Fibroblast of peridontal ligament (primary cell): ENCODE data around the gene TMCC2.
"Not testable (repeated sequence)": the region's sequence is repeated elsewhere in the genome, so short reads cannot be mapped to it uniquely, and the experiment has no call there.

ENCODE experiments used
- DNase-seq: peaks from one replicate; pipeline ENCODE4 v3.0.0-alpha.2; 2010; ENCODE audit errors: extremely low read depth

The TMCC2 gene

GRCh38 chr1:205227584-205228013 lies at the start of gene TMCC2:
Gene TMCC2 (plus strand): TSS chr1:205227946. CDS start chr1:205228565, 619 bp downstream.
- peak; percentile 82 for DNase-seq

GRCh38 chr1:205179842-205180241 lies 47.9 kb upstream of the TMCC2 start:
- peak; percentile 33 for DNase-seq

GRCh38 chr1:205180331-205180730 lies 47.4 kb upstream of the TMCC2 start:
- not testable (repeated sequence) for DNase-seq

GRCh38 chr1:205182930-205183329 lies 44.8 kb upstream of the TMCC2 start:
- DNase-seq, result no peak

- peak; percentile 88 for DNase-seq
Observed at GRCh38 chr1:205183676-205184335, 43.9 kb upstream of the TMCC2 start.

GRCh38 chr1:205186191-205186590 lies 41.6 kb upstream of the TMCC2 start:
- DNase-seq, result no peak

- DNase-seq, result no peak
Observed at GRCh38 chr1:205187420-205187819, 40.3 kb upstream of the TMCC2 start.

GRCh38 chr1:205188098-205188497 lies 39.6 kb upstream of the TMCC2 start:
- DNase-seq, result no peak

- no peak for DNase-seq
Observed at GRCh38 chr1:205188596-205188995, 39.1 kb upstream of the TMCC2 start.

- no peak for DNase-seq
Observed at GRCh38 chr1:205189131-205189530, 38.6 kb upstream of the TMCC2 start.

- DNase-seq, result peak; percentile 49
Observed at GRCh38 chr1:205190845-205191577, 36.7 kb upstream of the TMCC2 start.

- no peak for DNase-seq
Observed at GRCh38 chr1:205191622-205192021, 36.1 kb upstream of the TMCC2 start.

- DNase-seq, result no peak
Observed at GRCh38 chr1:205192287-205192686, 35.5 kb upstream of the TMCC2 start.

- DNase-seq, result peak; percentile 80
Observed at GRCh38 chr1:205199090-205199930, 28.4 kb upstream of the TMCC2 start.

- no peak for DNase-seq
Observed at GRCh38 chr1:205199931-205200299, 27.8 kb upstream of the TMCC2 start.

- DNase-seq, result peak; percentile 49
Observed at GRCh38 chr1:205204552-205204951, 23.2 kb upstream of the TMCC2 start.

- DNase-seq, result no peak
Observed at GRCh38 chr1:205205055-205205454, 22.7 kb upstream of the TMCC2 start.

GRCh38 chr1:205208811-205209210 lies 18.9 kb upstream of the TMCC2 start:
- DNase-seq, result no peak

GRCh38 chr1:205210756-205211168 lies 17.0 kb upstream of the TMCC2 start:
- no peak for DNase-seq

GRCh38 chr1:205211169-205211838 lies 16.4 kb upstream of the TMCC2 start, which contains the start of gene DSTYK:
Gene DSTYK (minus strand): TSS chr1:205211702. CDS start chr1:205211535, 167 bp downstream.
- DNase-seq, result peak; percentile 97

GRCh38 chr1:205211839-205212536 lies 15.8 kb upstream of the TMCC2 start:
- no peak for DNase-seq
